ENCODE measurements around the gene RANBP17. TPM values are rescaled to one million over a fixed set of nuclear protein-coding genes. Genes with fewer than 3 reads are reported as not detected.
"Not testable (repeated sequence)": the region's sequence is repeated elsewhere in the genome, so short reads cannot be mapped to it uniquely, and the experiment has no call there.

RANBP17 gene
- total and polyA plus RNA-seq, 5 donors, result 0.72 to 7.1 (median 5.7) TPM

- ATAC-seq (no peak), DNase-seq (peak in 1 of 3 donors; percentile 10)
- intact Hi-C loops (cut with DNase I), result no loop called here
- H3K9me3 ChIP-seq (ENCODE audit: control insufficient read depth, low read length), result no peaks in the 10 kb centered on the region
- H3K27ac ChIP-seq (ENCODE audit: low read length), result no peak overlapping the region
- no peak overlapping the region for H3K4me3 ChIP-seq (ENCODE audit: low read length)
- WGBS, result 94% methylated on average over 8 of the region's 8 CpGs
- no peaks in the 10 kb centered on the region for H3K4me1 ChIP-seq (ENCODE audit: control insufficient read depth, insufficient read depth, low read length)
- H3K27me3 ChIP-seq (ENCODE audit: control insufficient read depth, insufficient read depth), result no peaks in the 10 kb centered on the region
Measured at GRCh38 chr5:170903075-170903474, 41.3 kb downstream of the RANBP17 start.

DNA sequence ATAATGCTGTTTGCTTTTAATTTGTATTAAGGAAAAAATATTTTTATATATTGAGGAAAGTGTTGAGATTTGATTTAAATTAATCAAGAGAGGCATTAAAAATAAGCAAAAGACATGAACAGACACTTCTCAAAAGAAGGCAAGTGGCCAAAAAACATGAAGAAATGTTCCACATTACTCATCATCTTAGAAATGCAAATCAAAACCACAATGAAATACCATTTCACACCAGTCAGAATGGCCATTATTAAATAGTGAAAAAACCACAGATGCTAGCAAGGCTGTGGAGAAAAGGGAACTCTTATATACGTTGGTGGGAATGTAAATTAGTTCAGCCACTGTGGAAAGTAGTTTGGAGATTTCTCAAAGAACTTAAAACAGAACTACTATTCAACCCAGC, 45.9 kb downstream of the RANBP17 start:
- ATAC-seq, result no peak
- WGBS, result 85% methylated on average over 1 of the region's 1 CpG
- no peaks in the 10 kb centered on the region for H3K4me1 ChIP-seq (ENCODE audit: control insufficient read depth, insufficient read depth, low read length)
- no peaks in the 10 kb centered on the region for H3K27me3 ChIP-seq (ENCODE audit: control insufficient read depth, insufficient read depth)
- intact Hi-C loops (cut with DNase I), result no loop called here
- H3K9me3 ChIP-seq (ENCODE audit: control insufficient read depth, low read length), result no peaks in the 10 kb centered on the region
- H3K27ac ChIP-seq (ENCODE audit: low read length), result no peak overlapping the region
- H3K4me3 ChIP-seq (ENCODE audit: low read length), result no peak overlapping the region
- no peak for DNase-seq

DNA sequence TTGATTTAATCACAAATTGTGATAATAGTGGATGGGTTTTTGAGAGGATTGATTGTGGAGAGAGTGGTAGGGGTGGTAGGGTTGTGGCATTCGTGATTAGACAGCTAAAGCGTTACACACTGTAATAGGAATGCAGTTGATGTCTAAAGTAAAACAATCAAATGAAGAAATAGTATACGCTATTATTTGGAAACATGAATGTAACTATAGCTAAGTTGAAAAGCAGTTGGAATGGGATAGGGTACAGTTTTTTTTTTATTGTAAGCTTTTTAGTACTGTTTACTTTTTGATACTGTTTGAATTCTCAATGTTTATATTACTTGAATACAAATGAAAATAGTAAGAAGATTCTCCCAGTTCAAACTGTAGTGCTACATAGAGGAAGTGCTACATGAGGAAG, 51.8 kb downstream of the RANBP17 start:
- Histone ChIP-seq H3K27ac (ENCODE audit: low read length) (no peak overlapping the region), H3K27me3 (ENCODE audit: control insufficient read depth, insufficient read depth) (no peaks in the 10 kb centered on the region), H3K9me3 (ENCODE audit: control insufficient read depth, low read length) (no peaks in the 10 kb centered on the region), H3K4me1 (ENCODE audit: control insufficient read depth, insufficient read depth, low read length) (no peaks in the 10 kb centered on the region), H3K4me3 (ENCODE audit: low read length) (no peak overlapping the region)
- 84% methylated on average over 3 of the region's 3 CpGs for WGBS
- DNase-seq (no peak), ATAC-seq (no peak)
- intact Hi-C loops (cut with DNase I), result no loop called here

GRCh38 chr5:170917113-170917512, 55.3 kb downstream of the RANBP17 start:
- intact Hi-C loops (cut with DNase I), result no loop called here
- H3K4me3 ChIP-seq (ENCODE audit: low read length), result no peak overlapping the region
- no peak overlapping the region for H3K27ac ChIP-seq (ENCODE audit: low read length)
- ATAC-seq (no peak), DNase-seq (no peak)
- H3K27me3 ChIP-seq (ENCODE audit: control insufficient read depth, insufficient read depth), result no peaks in the 10 kb centered on the region
- no peaks in the 10 kb centered on the region for H3K4me1 ChIP-seq (ENCODE audit: control insufficient read depth, insufficient read depth, low read length)
- H3K9me3 ChIP-seq (ENCODE audit: control insufficient read depth, low read length), result no peaks in the 10 kb centered on the region

DNA sequence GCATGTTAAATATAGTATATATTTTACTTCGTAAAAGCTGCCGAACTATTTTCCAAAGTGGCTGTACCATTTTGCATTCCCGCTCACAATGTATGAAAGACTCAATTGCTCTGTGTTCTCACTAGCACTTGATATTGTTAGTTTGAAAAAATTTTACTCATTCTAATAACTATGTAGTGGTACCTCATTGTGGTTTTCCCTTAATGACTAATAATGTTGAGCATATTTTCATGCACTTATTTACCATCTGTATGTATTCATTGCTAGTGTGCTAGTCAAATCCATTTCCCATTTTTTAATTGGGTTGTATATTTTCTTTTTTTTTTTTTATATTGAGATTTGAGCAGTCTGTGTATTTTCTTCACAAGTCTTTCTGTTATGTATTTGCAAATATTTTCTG, 58.4 kb downstream of the RANBP17 start:
- DNase-seq (no peak), ATAC-seq (no peak)
- no peaks in the 10 kb centered on the region for H3K4me1 ChIP-seq (ENCODE audit: control insufficient read depth, insufficient read depth, low read length)
- no peaks in the 10 kb centered on the region for H3K9me3 ChIP-seq (ENCODE audit: control insufficient read depth, low read length)
- 98% methylated on average over 3 of the region's 3 CpGs for WGBS
- no peak overlapping the region for H3K4me3 ChIP-seq (ENCODE audit: low read length)
- no peaks in the 10 kb centered on the region for H3K27me3 ChIP-seq (ENCODE audit: control insufficient read depth, insufficient read depth)
- no peak overlapping the region for H3K27ac ChIP-seq (ENCODE audit: low read length)
- intact Hi-C loops (cut with DNase I), result no loop called here

DNA sequence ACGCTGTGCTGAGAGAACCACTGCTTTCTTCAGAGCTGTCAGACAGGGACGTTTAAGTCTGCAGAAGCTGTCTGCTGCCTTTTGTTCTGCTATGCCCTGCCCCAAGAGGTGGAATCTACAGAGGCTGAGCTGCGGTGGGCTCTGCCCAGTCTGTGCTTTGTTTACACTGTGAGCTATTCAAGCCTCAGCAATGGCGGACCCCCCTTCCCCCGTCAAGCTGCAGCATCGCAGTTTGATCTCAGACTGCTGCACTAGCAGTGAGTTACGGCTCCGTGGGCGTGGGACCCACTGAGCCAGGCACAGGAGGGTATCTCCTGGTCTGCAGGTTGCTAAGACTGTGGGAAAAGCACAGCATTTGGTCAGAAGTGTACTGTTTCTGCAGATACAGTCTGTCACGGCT, 60.5 kb downstream of the RANBP17 start:
- H3K27ac ChIP-seq (ENCODE audit: low read length); H3K9me3 ChIP-seq (ENCODE audit: control insufficient read depth, low read length); intact Hi-C loops (cut with DNase I); H3K4me1 ChIP-seq (ENCODE audit: control insufficient read depth, insufficient read depth, low read length); H3K4me3 ChIP-seq (ENCODE audit: low read length); H3K27me3 ChIP-seq (ENCODE audit: control insufficient read depth, insufficient read depth); ATAC-seq: not testable (repeated sequence)
- 71% methylated on average over 10 of the region's 10 CpGs for WGBS
- peak in 1 of 3 donors; percentile 31 for DNase-seq

GRCh38 chr5:170923910-170924620, 62.2 kb downstream of the RANBP17 start:
- Histone ChIP-seq H3K4me3 (ENCODE audit: low read length) (no peak overlapping the region), H3K27me3 (ENCODE audit: control insufficient read depth, insufficient read depth) (no peaks in the 10 kb centered on the region), H3K27ac (ENCODE audit: low read length) (no peak overlapping the region), H3K4me1 (ENCODE audit: control insufficient read depth, insufficient read depth, low read length) (no peaks in the 10 kb centered on the region), H3K9me3 (ENCODE audit: control insufficient read depth, low read length) (no peaks in the 10 kb centered on the region)
- intact Hi-C loops (cut with DNase I), result no loop called here
- no peak for ATAC-seq
- 94% methylated on average over 7 of the region's 7 CpGs for WGBS
- no peak for DNase-seq

- H3K4me3 ChIP-seq (ENCODE audit: low read length); H3K4me1 ChIP-seq (ENCODE audit: control insufficient read depth, insufficient read depth, low read length); H3K9me3 ChIP-seq (ENCODE audit: control insufficient read depth, low read length); intact Hi-C loops (cut with DNase I); H3K27ac ChIP-seq (ENCODE audit: low read length); ATAC-seq; H3K27me3 ChIP-seq (ENCODE audit: control insufficient read depth, insufficient read depth): not testable (repeated sequence)
- DNase-seq, result peak in 2 of 3 donors; percentile 23 to 24
- 89% methylated on average over 18 of the region's 18 CpGs for WGBS
Measured at GRCh38 chr5:170935534-170936218, 73.9 kb downstream of the RANBP17 start.

DNA sequence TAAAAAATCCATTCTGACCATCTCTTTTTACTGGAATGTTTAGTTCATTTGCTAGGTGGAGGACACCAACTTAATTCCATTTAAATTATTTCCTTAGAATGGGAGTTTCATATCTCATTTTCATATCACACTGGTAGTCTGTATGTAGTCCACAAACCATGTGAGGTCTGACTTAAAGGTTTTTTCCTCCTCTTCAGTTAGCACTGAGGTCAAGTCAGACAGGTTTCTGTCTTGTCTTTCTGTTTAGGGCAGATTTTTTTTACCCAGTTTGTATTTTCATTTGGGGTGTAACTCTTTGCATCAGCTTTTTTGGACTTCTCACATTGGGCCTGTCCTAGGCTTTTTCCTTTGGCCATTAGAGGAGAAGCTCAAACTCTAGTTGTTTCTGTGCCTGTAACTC, 75.3 kb downstream of the RANBP17 start:
- Histone ChIP-seq H3K27me3 (ENCODE audit: control insufficient read depth, insufficient read depth) (no peaks in the 10 kb centered on the region), H3K4me3 (ENCODE audit: low read length) (no peak overlapping the region), H3K27ac (ENCODE audit: low read length) (no peak overlapping the region), H3K9me3 (ENCODE audit: control insufficient read depth, low read length) (no peaks in the 10 kb centered on the region), H3K4me1 (ENCODE audit: control insufficient read depth, insufficient read depth, low read length) (no peaks in the 10 kb centered on the region)
- intact Hi-C loops (cut with DNase I), result no loop called here
- no peak for DNase-seq
- no peak for ATAC-seq

GRCh38 chr5:170937914-170938313, 76.1 kb downstream of the RANBP17 start:
- no peaks in the 10 kb centered on the region for H3K9me3 ChIP-seq (ENCODE audit: control insufficient read depth, low read length)
- ATAC-seq (no peak), DNase-seq (no peak)
- no peaks in the 10 kb centered on the region for H3K27me3 ChIP-seq (ENCODE audit: control insufficient read depth, insufficient read depth)
- no peaks in the 10 kb centered on the region for H3K4me1 ChIP-seq (ENCODE audit: control insufficient read depth, insufficient read depth, low read length)
- H3K4me3 ChIP-seq (ENCODE audit: low read length), result no peak overlapping the region
- intact Hi-C loops (cut with DNase I), result no loop called here
- H3K27ac ChIP-seq (ENCODE audit: low read length), result no peak overlapping the region
- WGBS, result 78% methylated on average over 5 of the region's 5 CpGs

DNA sequence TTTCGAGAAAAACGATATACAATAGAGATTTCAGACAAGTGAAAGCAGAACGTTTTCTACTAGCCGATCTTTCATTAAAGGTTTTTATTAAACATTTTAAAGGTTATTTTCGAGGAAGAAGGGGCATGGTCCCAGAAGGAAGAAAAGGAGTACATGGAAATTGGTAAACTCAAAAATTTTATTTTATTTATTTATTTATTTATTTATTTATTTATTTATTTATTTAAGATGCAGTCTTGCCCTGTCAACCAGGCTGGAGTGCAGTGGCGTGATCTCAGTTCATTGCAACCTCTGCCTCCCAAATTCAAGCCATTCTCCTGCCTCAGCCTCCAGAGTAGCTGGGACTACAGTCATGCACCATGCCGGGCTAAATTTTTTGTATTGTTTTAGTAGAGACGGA, 77.4 kb downstream of the RANBP17 start:
- Histone ChIP-seq H3K27me3 (ENCODE audit: control insufficient read depth, insufficient read depth) (no peaks in the 10 kb centered on the region), H3K4me1 (ENCODE audit: control insufficient read depth, insufficient read depth, low read length) (no peaks in the 10 kb centered on the region), H3K4me3 (ENCODE audit: low read length) (no peak overlapping the region), H3K9me3 (ENCODE audit: control insufficient read depth, low read length) (no peaks in the 10 kb centered on the region), H3K27ac (ENCODE audit: low read length) (no peak overlapping the region)
- no peak for DNase-seq
- intact Hi-C loops (cut with DNase I), result no loop called here
- ATAC-seq, result no peak
- WGBS, result 73% methylated on average over 8 of the region's 8 CpGs
